K562 (cell line): Measurements from ENCODE around the gene FIBP. TPM values are rescaled to one million over a fixed set of nuclear protein-coding genes. Genes with fewer than 3 reads are reported as not detected.

Experiments used
- CBX5 ChIP-seq: IDR thresholded peaks from 2 replicates; pipeline ENCODE4 v1.6.1; 2014; ENCODE audit warnings: low read depth, borderline replicate concordance
- CREB1 ChIP-seq, 2 experiments: sonication (generic) in 1 of 2; formaldehyde crosslinking in 1 of 2; IDR thresholded peaks; 2 replicates each; pipeline versions ENCODE4 v1.6.1 to v1.8.0; 2012 to 2022; ENCODE audit warnings: inconsistent platforms in 1 of 2, mild to moderate bottlenecking in 1 of 2, missing genetic modification reagents in 1 of 2, moderate library complexity in 1 of 2
- CTCF ChIP-seq, 3 experiments: IDR thresholded peaks in 2 of 3; conservative IDR thresholded peaks in 1 of 3; 2 replicates each; pipeline ENCODE4 v1.5.1; 2011 to 2012; ENCODE audit warnings: low read length in 3 of 3, mild to moderate bottlenecking in 3 of 3, control low read depth in 2 of 3, improper control_type of control experiment in 1 of 3, inconsistent platforms in 1 of 3, low read depth in 1 of 3, mixed read lengths in 1 of 3, moderate library complexity in 1 of 3; ENCODE audit not compliant: insufficient read depth in 2 of 3
- DLX4 ChIP-seq: fragments of 250-450 bp; sonication (Bioruptor Pico); IDR thresholded peaks from 2 replicates; pipeline ENCODE4 v1.6.1; 2021; ENCODE audit warnings: mild to moderate bottlenecking
- GATAD2A ChIP-seq: fragments of 450-650 bp; IDR thresholded peaks from 2 replicates; pipeline ENCODE4 v1.6.1; 2017
- MBD2 ChIP-seq: sonication (generic); IDR thresholded peaks from 2 replicates; pipeline ENCODE4 v1.6.1; 2016; ENCODE audit warnings: low read depth, borderline replicate concordance
- MED1 ChIP-seq: sonication (generic); formaldehyde crosslinking; IDR thresholded peaks from 2 replicates; pipeline ENCODE4 v1.8.1; 2023; ENCODE audit warnings: missing genetic modification reagents, borderline replicate concordance
- MEIS2 ChIP-seq: fragments of 450-650 bp; IDR thresholded peaks from 2 replicates; pipeline ENCODE4 v1.6.1; 2014; ENCODE audit warnings: mild to moderate bottlenecking; ENCODE audit not compliant: partially characterized antibody
- MYC ChIP-seq, 2 experiments: fragments of 250-450 bp in 1 of 2; sonication (Bioruptor Pico) in 1 of 2; IDR thresholded peaks; 2 replicates each; pipeline versions ENCODE4 v1.5.1 to v1.6.1; 2012 to 2021; ENCODE audit warnings: low read depth in 2 of 2, borderline replicate concordance in 1 of 2, improper control_type of control experiment in 1 of 2, low read length in 1 of 2, mild to moderate bottlenecking in 1 of 2, moderate library complexity in 1 of 2
- POLR2H ChIP-seq: IDR thresholded peaks from 2 replicates; pipeline ENCODE4 v1.6.1; 2016; ENCODE audit warnings: missing genetic modification characterization, low read depth, mild to moderate bottlenecking, control low read depth, missing compliant biosample characterization, moderate library complexity
- RBBP5 ChIP-seq: fragments of 200-600 bp; sonication (generic); IDR thresholded peaks from 2 replicates; pipeline ENCODE4 v1.6.1; 2012; ENCODE audit warnings: borderline replicate concordance, mild to moderate bottlenecking, low read length, control low read depth, inconsistent platforms; ENCODE audit not compliant: insufficient read depth, poor library complexity, severe bottlenecking
- RBM17 ChIP-seq: fragments of 200-400 bp; formaldehyde crosslinking; IDR thresholded peaks from 2 replicates; pipeline ENCODE4 v1.6.1; 2017; ENCODE audit warnings: low read depth, mild to moderate bottlenecking, low read length, borderline replicate concordance
- RFX7 ChIP-seq: fragments of 250-450 bp; sonication (Bioruptor Pico); IDR thresholded peaks from 2 replicates; pipeline ENCODE4 v1.5.1; 2021; ENCODE audit warnings: mild to moderate bottlenecking
- RHOXF2B ChIP-seq: fragments of 250-450 bp; sonication (Bioruptor Pico); conservative IDR thresholded peaks from 2 replicates; pipeline ENCODE4 v1.5.1; 2021
- SMARCA5 ChIP-seq: fragments of 450-650 bp; IDR thresholded peaks from 2 replicates; pipeline ENCODE4 v1.6.1; 2016
- SPI1 ChIP-seq: IDR thresholded peaks from 2 replicates; pipeline ENCODE4 v1.6.1; 2011; ENCODE audit warnings: low read depth, low read length, control low read depth, borderline replicate concordance
- TAF1 ChIP-seq: IDR thresholded peaks from 2 replicates; pipeline ENCODE4 v1.6.1; 2011; ENCODE audit warnings: mild to moderate bottlenecking, low read length, moderate library complexity; ENCODE audit not compliant: insufficient read depth, control insufficient read depth, severe bottlenecking; ENCODE audit errors: extremely low read depth
- ZBTB2 ChIP-seq: fragments of 450-650 bp; IDR thresholded peaks from 2 replicates; pipeline ENCODE4 v1.6.1; 2016; ENCODE audit warnings: antibody characterized with exemption
- ZHX1 ChIP-seq: fragments of 150-350 bp; conservative IDR thresholded peaks from 2 replicates; pipeline ENCODE4 v1.6.1; 2014; ENCODE audit warnings: low read length
- ZNF316 ChIP-seq: fragments of 450-650 bp; IDR thresholded peaks from 2 replicates; pipeline ENCODE4 v1.6.1; 2016
- ZNF431 ChIP-seq: sonication (generic); formaldehyde crosslinking; IDR thresholded peaks from 2 replicates; pipeline ENCODE4 v1.8.0; 2022; ENCODE audit warnings: mild to moderate bottlenecking, missing genetic modification reagents
- ZNF436 ChIP-seq: fragments of 250-450, 450-650 bp; sonication (Bioruptor Pico); formaldehyde crosslinking; IDR thresholded peaks from 2 replicates; pipeline ENCODE4 v1.7.0; 2020; ENCODE audit warnings: mild to moderate bottlenecking
- polyA plus RNA-seq, 8 experiments: library from polyadenylated mRNA; depleted of rRNA in 4 of 8; stranded (reverse) in 5 of 8; unstranded in 3 of 8; fragments of >200 nt; fragmentation: Nextera tagmentation in 2 of 8; fragmentation: Illumina TruSeq in 1 of 8; extraction: Ambion mirVana in 2 of 8; extraction: Trizol in 1 of 8; gene quantifications; 2 replicates each; pipeline versions ENCODE4 v1.2.1 to v1.2.3, GENCODE V29; 2011 to 2014; ENCODE audit warnings: inconsistent platforms in 1 of 8, missing spikeins in 1 of 8
- total RNA-seq, 7 experiments: library from RNA; depleted of rRNA in 6 of 7; stranded (reverse); fragments of >200 nt in 6 of 7; fragmentation: Illumina TruSeq in 2 of 7; extraction: Trizol in 2 of 7; gene quantifications; 2 replicates each; pipeline versions ENCODE4 v1.2.1 to v1.2.3, GENCODE V29; 2011 to 2021; ENCODE audit warnings: low replicate concordance in 1 of 7

Gene FIBP
- total and polyA plus RNA-seq, 9 of the 15 experiments (the other 6 are each of a cell fraction or from before 2014, with no cell fraction given), result 41.2 to 79.2 (median 48.6) TPM

GRCh38 chr11:65888163-65888814 lies at the start of gene FIBP (continued):
- no peak for TF ChIP-seq CBX5
- peak; percentile 79 for TF ChIP-seq TAF1
- peak; percentile 74; the same call in 1 of the 2 replicates for TF ChIP-seq MBD2
- no peak for TF ChIP-seq DLX4 (CRISPR knock-in tag)
- no peak for TF ChIP-seq SMARCA5
- no peak for TF ChIP-seq MEIS2
- TF ChIP-seq MYC (IDR thresholded peaks at IDR 0.05; ENCODE audit: low read depth, low read length), result peak; percentile 78
- peak; percentile 5; the same call in 1 of the 2 replicates for TF ChIP-seq MYC (CRISPR knock-in tag; IDR thresholded peaks at IDR 0.05; ENCODE audit: borderline replicate concordance, low read depth)
- no peak for TF ChIP-seq RFX7 (CRISPR knock-in tag)
- TF ChIP-seq RHOXF2B (CRISPR knock-in tag), result no peak
- peak; percentile 91 to 98 (median 93) for TF ChIP-seq CTCF (IDR thresholded peaks at IDR 0.05 in 2 of 3, conservative IDR thresholded peaks at IDR 0.05 in 1 of 3; ENCODE audit: insufficient read depth in 2 of 3, low read depth in 1 of 3, low read length in 3 of 3)
- peak; percentile 64; the same call in 1 of the 2 replicates for TF ChIP-seq SPI1
- 0 out of 2 replicates have a peak, but pooled peaks have one; percentile 37 for TF ChIP-seq GATAD2A
- no peak for TF ChIP-seq ZNF436 (CRISPR knock-in tag)
- peak; percentile 91 for TF ChIP-seq CREB1 (IDR thresholded peaks at IDR 0.05)
- TF ChIP-seq CREB1 (CRISPR knock-in tag; IDR thresholded peaks at IDR 0.05), result peak; percentile 94
- TF ChIP-seq ZNF431 (CRISPR knock-in tag), result 0 out of 2 replicates have a peak, but pooled peaks have one; percentile 45
- peak; percentile 62 for TF ChIP-seq POLR2H (tag)
- no peak for TF ChIP-seq MED1
- TF ChIP-seq ZNF316, result no peak
- TF ChIP-seq ZBTB2, result no peak
- TF ChIP-seq ZHX1, result no peak
- TF ChIP-seq RBM17, result no peak
- TF ChIP-seq RBBP5, result peak; percentile 85
